HG03045 (cell line): ENCODE results near the gene MOV10.

Experiments used
- ATAC-seq: cut with Tn5 transposase; IDR thresholded peaks from one replicate; pipeline ENCODE4 v1.9.1; 2021; ENCODE audit warnings: mild to moderate bottlenecking, moderate library complexity; ENCODE audit not compliant: unreplicated experiment

Gene MOV10

DNA sequence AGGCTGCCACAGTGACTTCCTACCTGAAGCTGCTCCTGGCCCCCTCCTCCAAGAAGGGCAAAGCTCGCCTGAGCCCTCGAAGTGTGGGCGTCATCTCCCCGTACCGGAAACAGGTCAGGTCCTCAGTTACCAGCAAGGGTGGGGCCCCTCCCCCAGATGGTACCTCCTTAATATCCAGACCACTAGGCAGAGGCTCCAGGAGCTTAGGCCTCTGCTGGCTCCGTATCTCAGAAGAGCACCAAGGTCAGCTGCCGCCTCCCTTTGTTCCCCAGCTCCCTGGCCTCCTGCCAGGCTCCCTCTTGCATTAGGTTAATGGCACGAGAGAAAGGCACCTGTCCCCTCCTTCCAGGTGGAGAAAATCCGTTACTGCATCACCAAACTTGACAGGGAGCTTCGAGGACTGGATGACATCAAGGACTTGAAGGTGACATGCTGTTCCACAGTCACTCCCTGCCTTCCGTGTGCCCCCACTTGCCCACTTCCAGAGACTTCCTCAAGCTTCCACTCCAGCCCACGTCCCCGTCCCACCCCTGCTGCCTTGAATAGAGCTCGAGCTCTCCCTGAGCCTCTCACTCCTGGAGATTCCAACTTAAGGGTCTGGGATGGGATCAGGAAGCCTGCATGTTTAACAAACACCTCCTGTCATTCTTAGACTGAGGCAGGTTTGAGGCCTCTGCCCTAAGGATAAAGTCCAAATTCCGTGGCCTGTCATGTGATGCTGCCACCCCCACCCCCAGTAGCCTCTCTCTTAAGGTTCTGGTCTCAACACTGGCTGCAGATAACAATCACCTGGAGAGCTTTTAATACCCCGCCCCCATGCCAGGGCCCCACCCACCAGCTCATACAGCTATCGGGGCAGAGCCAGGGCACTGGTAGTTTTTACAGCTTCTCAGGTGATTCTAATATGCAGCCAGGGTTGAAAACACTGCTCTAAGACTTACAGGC, 24.2 kb downstream of the MOV10 start:
- no peak for ATAC-seq

- no peak for ATAC-seq
These were observed 25.1 kb downstream of the MOV10 start for GRCh38 chr1:112699425-112700144.

- peak; percentile 49 for ATAC-seq
These were observed 26.1 kb downstream of the MOV10 start for GRCh38 chr1:112700290-112701226.

GRCh38 chr1:112701227-112702066, 27.0 kb downstream of the MOV10 start:
- no peak for ATAC-seq

- no peak for ATAC-seq
These were observed 27.6 kb downstream of the MOV10 start for GRCh38 chr1:112702067-112702395.

GRCh38 chr1:112702420-112703261, 28.2 kb downstream of the MOV10 start:
- ATAC-seq = no peak

- ATAC-seq = no peak
These were observed 29.2 kb downstream of the MOV10 start for GRCh38 chr1:112703706-112704105.

- no peak for ATAC-seq
These were observed 30.0 kb downstream of the MOV10 start for GRCh38 chr1:112704391-112704933.

GRCh38 chr1:112704934-112705627, 30.6 kb downstream of the MOV10 start:
- ATAC-seq = peak; percentile 45

DNA sequence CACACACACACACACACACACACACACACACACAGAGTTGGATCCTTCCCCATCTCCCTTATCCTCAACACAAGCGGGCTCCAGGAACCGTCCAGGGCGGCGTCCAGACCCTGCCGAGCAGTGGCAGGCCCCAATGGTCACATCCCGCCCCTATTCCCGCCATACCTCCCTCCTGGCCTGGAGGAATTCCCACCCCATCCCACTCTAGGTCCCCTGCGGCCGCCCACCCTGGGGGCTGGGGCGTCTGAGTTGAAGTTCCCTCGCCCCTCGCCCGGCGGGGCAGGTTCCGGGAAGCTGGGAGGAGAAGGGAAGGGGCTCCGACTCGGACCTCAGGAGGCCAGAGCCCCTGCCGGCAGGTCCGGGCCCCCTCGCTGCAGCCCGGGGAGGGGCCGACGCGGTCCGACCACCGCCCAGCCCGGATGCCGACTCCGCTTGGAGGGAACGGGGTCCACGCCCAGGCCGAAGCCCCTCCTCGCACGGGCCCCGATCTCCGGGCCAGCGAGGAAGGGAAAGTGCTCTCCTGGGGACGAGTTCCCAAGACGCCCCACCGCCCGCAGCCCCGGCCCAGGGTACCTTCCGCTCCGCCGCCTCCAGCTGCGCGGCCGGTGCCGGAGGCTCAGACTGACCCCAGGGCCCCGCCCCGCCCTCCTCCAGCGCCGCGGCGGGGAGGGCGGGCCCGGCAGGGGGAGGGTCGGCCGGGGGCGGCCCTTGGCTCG, 32.2 kb downstream of the MOV10 start, which contains the start of gene RHOC:
TSS of gene RHOC (minus strand) at position 623 of the 716 bp plus-strand sequence. CDS start 3,328 bp downstream, outside the sequence.
- ATAC-seq = peak; percentile 75

DNA sequence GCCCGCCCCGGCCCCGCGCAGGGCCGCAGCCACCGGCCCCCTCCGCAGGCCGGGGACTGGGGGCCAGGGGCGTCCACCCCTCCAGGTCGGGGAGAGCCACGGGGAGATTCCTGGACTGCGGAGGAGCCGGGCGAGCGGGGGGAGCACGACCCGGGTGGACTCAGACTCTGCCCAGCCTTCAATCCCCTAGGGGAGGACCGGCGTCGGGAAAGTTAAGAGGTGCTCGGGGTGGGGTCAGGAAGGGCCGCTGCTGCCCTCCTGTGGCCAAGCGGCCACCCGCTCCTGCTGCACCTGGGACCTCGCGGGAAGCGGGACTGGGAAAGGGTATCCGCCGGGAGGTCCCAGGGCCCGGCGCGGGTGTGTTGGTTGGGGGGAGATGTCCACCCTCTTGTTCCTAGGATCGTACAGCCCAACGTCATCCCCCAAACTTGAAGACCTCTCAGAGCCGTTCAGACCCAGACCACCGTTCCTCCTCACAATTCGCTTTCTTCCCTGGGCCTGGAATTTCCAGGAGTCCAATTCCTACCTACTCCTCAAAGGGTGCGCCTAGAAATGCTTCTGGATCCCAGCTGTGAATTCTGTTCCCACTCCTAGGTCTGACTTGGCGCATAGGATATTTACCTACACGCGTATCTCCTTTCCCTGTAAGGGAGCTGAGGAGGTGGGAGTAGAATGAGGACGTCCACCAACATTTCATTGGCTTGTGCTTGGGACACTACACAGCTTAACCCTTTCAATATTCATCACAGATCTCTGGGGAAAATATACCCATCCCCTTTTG, 33.0 kb downstream of the MOV10 start:
- ATAC-seq = peak; percentile 66

DNA sequence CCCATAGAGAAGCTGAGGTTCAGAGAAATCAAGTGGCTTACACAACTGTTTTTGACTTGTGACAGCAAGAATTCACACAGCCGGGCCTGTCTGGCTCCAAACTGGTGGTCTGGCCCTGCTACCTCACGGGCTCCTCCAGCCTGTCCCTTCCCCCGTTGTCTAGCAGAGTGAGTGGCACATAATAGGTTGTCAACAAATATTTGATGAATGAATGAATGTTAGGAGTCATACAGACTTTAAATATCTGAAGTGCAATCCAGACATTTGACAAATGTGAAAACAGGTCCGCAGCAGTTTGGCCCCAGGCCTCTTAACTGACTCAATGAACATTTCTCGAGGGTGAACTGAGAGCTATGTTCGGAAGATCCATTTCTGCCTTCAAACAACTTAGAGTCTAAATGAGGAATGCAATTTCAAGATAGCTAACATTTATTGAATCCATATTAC, 33.6 kb downstream of the MOV10 start:
- ATAC-seq = no peak

DNA sequence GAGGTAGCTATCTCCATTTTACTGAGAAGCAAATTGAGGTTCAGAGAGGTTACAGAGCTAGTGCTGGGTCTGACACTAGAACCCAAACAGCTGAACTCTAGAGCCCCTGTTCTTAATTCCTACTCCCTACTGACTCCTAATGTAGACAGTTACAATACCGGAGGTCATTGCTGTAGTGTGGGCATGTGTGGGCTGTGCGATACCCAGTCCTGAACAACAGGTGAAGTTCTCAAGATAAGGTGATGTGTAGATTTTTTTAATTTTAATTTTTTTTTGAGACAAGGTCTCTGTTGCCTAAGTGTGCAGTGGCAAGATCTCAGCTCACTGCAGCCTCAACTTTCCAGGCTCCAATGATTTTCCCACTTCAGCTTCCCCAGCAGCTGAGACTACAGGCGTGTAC, 34.0 kb downstream of the MOV10 start:
- ATAC-seq = no peak

DNA sequence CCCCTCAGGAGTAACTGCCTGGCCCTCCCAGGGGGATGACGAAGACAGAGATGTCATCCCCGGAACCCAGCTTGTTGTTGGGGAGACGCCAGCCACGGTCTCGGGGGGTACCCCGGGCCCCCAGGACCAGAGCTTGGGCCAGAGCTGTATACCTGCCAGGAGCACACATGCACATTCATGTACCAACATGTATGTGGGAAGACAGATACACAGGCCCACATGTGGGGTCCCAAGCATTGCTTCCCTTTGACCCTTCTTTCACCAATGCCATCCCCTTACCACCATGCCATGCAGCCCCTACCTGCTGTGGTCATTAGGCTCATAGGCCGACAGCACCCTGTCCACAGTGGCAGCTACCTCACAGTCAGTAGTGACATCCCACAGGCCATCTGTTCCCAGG, 35.7 kb downstream of the MOV10 start:
- ATAC-seq = no peak

DNA sequence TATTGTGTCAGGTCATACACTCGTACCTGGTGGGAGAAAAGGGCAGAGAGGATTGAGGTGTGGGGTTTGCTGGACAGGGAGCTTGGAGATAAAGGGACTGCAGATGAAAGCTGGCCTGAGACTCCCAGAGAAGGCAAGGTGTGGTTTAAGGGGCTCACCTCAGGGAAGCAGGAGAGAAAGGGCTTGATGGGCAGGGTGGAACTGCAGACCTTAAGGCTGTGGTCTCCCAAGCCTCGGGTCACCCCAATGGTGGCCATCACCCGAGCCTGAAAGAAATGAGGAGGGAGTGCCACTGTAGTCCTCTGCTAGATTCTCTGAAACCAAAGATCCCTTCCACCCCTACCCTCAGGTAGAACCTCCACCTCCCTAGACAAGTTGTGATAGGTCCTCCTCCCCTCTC, 36.1 kb downstream of the MOV10 start:
- ATAC-seq = no peak

DNA sequence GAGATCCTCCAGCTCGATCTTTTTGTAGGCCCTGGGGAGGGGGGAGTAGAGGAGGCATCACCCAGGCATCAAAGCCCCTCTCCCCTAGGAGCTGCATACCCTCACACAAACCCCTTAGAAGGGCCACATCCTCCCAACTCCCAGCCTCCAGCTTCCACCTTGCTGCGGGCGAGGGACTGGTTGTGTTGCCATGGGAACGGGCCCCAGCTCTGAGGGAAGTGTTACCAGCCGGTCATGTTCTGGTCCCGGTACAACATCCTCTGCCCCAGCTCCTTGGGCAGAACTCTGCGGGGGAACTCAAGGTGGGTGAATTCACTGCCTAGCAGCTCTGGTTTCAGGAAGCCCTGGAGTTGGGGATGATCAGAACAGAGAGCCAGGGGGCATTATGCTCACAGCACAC, 36.6 kb downstream of the MOV10 start:
- ATAC-seq = no peak

- ATAC-seq = no peak
These were observed 37.2 kb downstream of the MOV10 start for GRCh38 chr1:112711670-112712069.
